ENCODE data around the gene TMEM72. TPM values are rescaled to one million over a fixed set of nuclear protein-coding genes. Genes with fewer than 3 reads are reported as not detected.

The TMEM72 gene
- total and polyA plus RNA-seq, 8 donors = 1.2 to 7.7 (median 2.4) TPM

DNA sequence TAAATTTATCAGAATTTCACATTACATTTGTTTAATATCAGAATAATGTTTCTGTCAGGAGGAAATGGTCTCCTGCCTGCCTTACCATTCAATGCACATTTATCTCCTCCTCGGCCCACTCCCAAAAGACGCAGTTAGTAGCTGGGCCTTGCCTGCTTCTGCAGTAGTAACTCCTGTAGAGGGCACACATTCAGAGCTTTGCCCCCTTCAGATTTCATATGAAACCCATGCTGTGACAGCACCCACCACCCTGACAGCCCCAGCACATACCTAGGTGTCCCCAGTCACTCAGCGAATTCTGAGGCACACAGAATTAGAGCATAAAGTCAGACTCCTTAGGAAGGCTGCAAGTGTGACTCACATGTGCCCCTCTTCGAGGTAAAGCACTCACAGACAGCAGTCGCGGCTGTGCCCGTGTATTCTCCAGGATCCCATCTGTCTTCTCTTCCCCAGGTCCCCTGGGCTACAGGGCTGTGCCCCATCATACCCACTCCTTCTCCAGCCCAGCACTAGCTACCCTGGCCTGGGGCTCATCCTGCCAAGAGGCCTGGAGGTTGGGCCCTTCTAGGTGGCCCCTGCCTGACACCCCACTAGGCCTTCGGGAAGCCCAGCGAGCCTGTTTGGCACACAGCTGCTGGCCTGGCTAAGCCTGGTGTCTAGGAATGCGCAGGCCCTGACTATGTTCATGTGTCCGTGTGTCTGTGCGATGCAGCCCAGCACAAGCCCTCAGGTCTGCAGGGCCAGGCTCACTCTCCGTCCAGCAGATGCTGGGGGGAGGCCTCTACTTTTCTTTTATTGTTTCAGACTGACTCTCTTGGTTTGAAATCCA lies 72.1 kb downstream of the TMEM72 start:
- H3K27ac ChIP-seq = peak overlapping the region in 2 of 4 donors; percentile 95 to 97
- ATAC-seq = no peak
- H3K36me3 ChIP-seq = peaks cover 0 to 5% (median 0%) of the 10 kb centered on the region in 3 donors
- intact Hi-C loops (cut with DNase I) = no loop called here
- peaks cover 34 to 57% (median 40%) of the 10 kb centered on the region in 3 donors for H3K4me1 ChIP-seq
- no peaks in the 10 kb centered on the region for H3K9me3 ChIP-seq
- FAIRE-seq = no peak
- TF ChIP-seq CTCF (IDR thresholded peaks at IDR 0.05) = no peak
- no peaks in the 10 kb centered on the region for H3K27me3 ChIP-seq
- WGBS, 2 donors = 93 to 94% methylated on average over 13 of the region's 13 CpGs
- no peak overlapping the region for H3K4me3 ChIP-seq
- peak in 3 of 6 donors; percentile 1 to 20 (median 6) for DNase-seq

DNA sequence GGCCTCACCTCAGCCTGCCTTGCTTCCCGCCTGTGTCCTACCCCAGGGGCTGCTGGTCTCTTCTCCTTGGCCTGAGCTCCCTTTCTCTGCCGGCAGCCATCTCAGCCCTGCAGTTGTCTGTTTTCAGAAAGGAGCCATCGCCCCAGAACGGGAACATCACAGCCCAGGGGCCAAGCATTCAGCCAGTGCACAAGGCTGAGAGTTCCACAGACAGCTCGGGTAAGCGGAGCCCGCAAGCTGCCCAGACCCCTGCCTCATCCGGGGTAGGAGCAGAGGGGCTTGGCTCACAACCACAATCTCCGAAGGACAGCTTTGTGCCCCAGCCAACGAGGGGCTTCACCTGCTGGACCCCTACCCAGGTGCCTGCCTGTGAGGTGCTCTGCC lies 72.8 kb downstream of the TMEM72 start:
- ATAC-seq (no peak), DNase-seq (peak in 1 of 6 donors; percentile 63), FAIRE-seq (no peak)
- no peaks in the 10 kb centered on the region for H3K9me3 ChIP-seq
- H3K4me1 ChIP-seq = peaks cover 33 to 61% (median 39%) of the 10 kb centered on the region in 3 donors
- TF ChIP-seq CTCF (IDR thresholded peaks at IDR 0.05) = no peak
- peaks cover 0 to 5% (median 0%) of the 10 kb centered on the region in 3 donors for H3K36me3 ChIP-seq
- H3K27me3 ChIP-seq = no peaks in the 10 kb centered on the region
- 90 to 92% methylated on average over 10 of the region's 10 CpGs for WGBS, 2 donors
- intact Hi-C loops (cut with DNase I) = no loop called here
- no peak overlapping the region for H3K4me3 ChIP-seq
- H3K27ac ChIP-seq = no peak overlapping the region

GRCh38 chr10:44984671-44985101 lies 73.5 kb downstream of the TMEM72 start:
- ATAC-seq (no peak), FAIRE-seq (no peak), DNase-seq (peak in 4 of 6 donors; percentile 10 to 67 (median 28))
- peaks cover 0 to 5% (median 0%) of the 10 kb centered on the region in 3 donors for H3K36me3 ChIP-seq
- peaks cover 29 to 55% (median 31%) of the 10 kb centered on the region in 3 donors for H3K4me1 ChIP-seq
- intact Hi-C loops (cut with DNase I) = no loop called here
- peak overlapping the region in 1 of 4 donors; percentile 55 for H3K27ac ChIP-seq
- no peak overlapping the region for H3K4me3 ChIP-seq
- H3K27me3 ChIP-seq = no peaks in the 10 kb centered on the region
- 93 to 96% methylated on average over 13 to 15 of the region's 15 CpGs for WGBS, 2 donors
- no peak for TF ChIP-seq CTCF (IDR thresholded peaks at IDR 0.05)
- no peaks in the 10 kb centered on the region for H3K9me3 ChIP-seq

GRCh38 chr10:44985175-44985681 lies 74.1 kb downstream of the TMEM72 start:
- no peaks in the 10 kb centered on the region for H3K9me3 ChIP-seq
- H3K27me3 ChIP-seq = no peaks in the 10 kb centered on the region
- H3K27ac ChIP-seq = peak overlapping the region in 2 of 4 donors; percentile 34 to 55
- no peak for FAIRE-seq
- peak in 3 of 4 donors; percentile 8 to 29 (median 17) for ATAC-seq
- 59 to 65% methylated on average over 9 of the region's 9 CpGs for WGBS, 2 donors
- peak in 4 of 6 donors; percentile 12 to 39 (median 36) for DNase-seq
- no peak for TF ChIP-seq CTCF (IDR thresholded peaks at IDR 0.05)
- no peak overlapping the region for H3K4me3 ChIP-seq
- intact Hi-C loops (cut with DNase I) = no loop called here
- peaks cover 26 to 53% (median 29%) of the 10 kb centered on the region in 3 donors for H3K4me1 ChIP-seq
- H3K36me3 ChIP-seq = peaks cover 0 to 5% (median 0%) of the 10 kb centered on the region in 3 donors
